T-cell (primary cell): ENCODE data around the gene PTPN12. TPM values are rescaled to one million over a fixed set of nuclear protein-coding genes. Genes with fewer than 3 reads are reported as not detected.
A peak's percentile ranks its signal among the peaks of the same experiment; 100 is the strongest.

Source experiments
- ATAC-seq, 4 experiments: fragments of 200-7000 bp in 3 of 4; fragments of 150-1000 bp in 1 of 4; cut with Tn5 transposase; replicated peaks in 1 of 4; 1 replicate in 3 of 4; 2 replicates in 1 of 4; pipeline ENCODE4 v1.10.0; 2021; ENCODE audit warnings: moderate library complexity in 3 of 4, mild to moderate bottlenecking in 2 of 4, moderate number of reproducible peaks in 1 of 4
- CTCF ChIA-PET, 2 donors: fragments of 300-600 bp; sonication (Branson Sonifier 250); formaldehyde crosslinking; loops; one replicate each; lab custom pipeline; 2022; ENCODE audit warnings: antibody characterized with exemption in 2 of 2; lab: Charles Lee
- POLR2A ChIA-PET, 2 donors: fragments of 300-600 bp; sonication (Branson Sonifier 250); formaldehyde crosslinking; loops; one replicate each; lab custom pipeline; 2022; ENCODE audit warnings: antibody characterized with exemption in 2 of 2; lab: Charles Lee
- DNase-seq, 35 experiments: peaks; one replicate each; pipeline versions ENCODE4 v3.0.0 to v3.0.0-alpha.2; 2013 to 2023
- H3K27ac ChIP-seq: one replicate; pipeline ENCODE4 v1.5.1; 2013; ENCODE audit warnings: low read length
- H3K27me3 ChIP-seq, 2 experiments: replicated peaks in 1 of 2; 1 replicate in 1 of 2; 2 replicates in 1 of 2; pipeline versions ENCODE4 v1.6.1 to v1.7.0; 2013; ENCODE audit warnings: low read length in 1 of 2, mixed read lengths in 1 of 2; ENCODE audit not compliant: control insufficient read depth in 2 of 2, insufficient read depth in 2 of 2; ENCODE audit errors: extremely low read depth in 1 of 2
- H3K36me3 ChIP-seq, 2 donors: 1 replicate in 1 of 2; 2 replicates in 1 of 2; pipeline versions ENCODE4 v1.6.1 to v1.7.0; 2013; ENCODE audit warnings: low read length in 1 of 2; ENCODE audit not compliant: control insufficient read depth in 2 of 2, insufficient read depth in 1 of 2; ENCODE audit errors: extremely low read depth in 1 of 2
- H3K4me1 ChIP-seq, 2 experiments: 1 replicate in 1 of 2; 2 replicates in 1 of 2; pipeline versions ENCODE4 v1.6.1 to v1.7.0; 2013; ENCODE audit warnings: low read length in 2 of 2, mixed read lengths in 1 of 2; ENCODE audit not compliant: insufficient read depth in 2 of 2, control insufficient read depth in 1 of 2; ENCODE audit errors: extremely low read depth in 1 of 2
- H3K4me3 ChIP-seq, 2 donors: 1 replicate in 1 of 2; 2 replicates in 1 of 2; pipeline versions ENCODE4 v1.5.1 to v1.7.0; 2013; ENCODE audit warnings: mild to moderate bottlenecking in 2 of 2, low read length in 1 of 2, moderate library complexity in 1 of 2; ENCODE audit not compliant: control insufficient read depth in 1 of 2; ENCODE audit errors: extremely low read depth in 1 of 2
- H3K9me3 ChIP-seq: 2 replicates; pipeline ENCODE4 v1.7.0; 2013
- H3K27ac Mint-ChIP-seq, 2 donors: one replicate each; pipeline ENCODE4 v1.8.0; 2020 to 2021; ENCODE audit warnings: mild to moderate bottlenecking in 2 of 2, mixed read lengths in 2 of 2
- H3K27me3 Mint-ChIP-seq, 2 donors: one replicate each; pipeline ENCODE4 v1.8.0; 2021 to 2022; ENCODE audit warnings: mixed read lengths in 2 of 2
- H3K36me3 Mint-ChIP-seq: one replicate; pipeline ENCODE4 v1.8.0; 2021; ENCODE audit warnings: mixed read lengths
- H3K4me1 Mint-ChIP-seq, 3 donors: one replicate each; pipeline ENCODE4 v1.8.0; 2020 to 2022; ENCODE audit warnings: mixed read lengths in 3 of 3, mild to moderate bottlenecking in 1 of 3
- H3K4me3 Mint-ChIP-seq, 3 donors: one replicate each; pipeline ENCODE4 v1.8.0; 2020 to 2022; ENCODE audit warnings: mild to moderate bottlenecking in 3 of 3, mixed read lengths in 3 of 3, moderate library complexity in 3 of 3
- H3K9me3 Mint-ChIP-seq, 3 donors: one replicate each; pipeline ENCODE4 v1.8.0; 2020 to 2022; ENCODE audit warnings: mixed read lengths in 3 of 3
- WGBS: methylation state at CpG from one replicate; pipeline ENCODE4 v1.1.5; 2013; ENCODE audit warnings: missing lambda C conversion rate; ENCODE audit not compliant: insufficient coverage; 5-methylcytosine and 5-hydroxymethylcytosine counted together
- total RNA-seq, 35 experiments: library from RNA in 6 of 35; stranded (reverse) in 6 of 35; fragments of 120-200 nt in 1 of 35; gene quantifications; one replicate each; pipeline versions ENCODE4 v1.2.1 to v1.2.4 and lab custom pipeline; 2013 to 2026

Gene PTPN12
- total RNA-seq, 5 donors from 2014 or later (not counting 1 experiment from before 2014, with no cell fraction given): 20.0 to 25.0 (median 21.4) TPM

DNA sequence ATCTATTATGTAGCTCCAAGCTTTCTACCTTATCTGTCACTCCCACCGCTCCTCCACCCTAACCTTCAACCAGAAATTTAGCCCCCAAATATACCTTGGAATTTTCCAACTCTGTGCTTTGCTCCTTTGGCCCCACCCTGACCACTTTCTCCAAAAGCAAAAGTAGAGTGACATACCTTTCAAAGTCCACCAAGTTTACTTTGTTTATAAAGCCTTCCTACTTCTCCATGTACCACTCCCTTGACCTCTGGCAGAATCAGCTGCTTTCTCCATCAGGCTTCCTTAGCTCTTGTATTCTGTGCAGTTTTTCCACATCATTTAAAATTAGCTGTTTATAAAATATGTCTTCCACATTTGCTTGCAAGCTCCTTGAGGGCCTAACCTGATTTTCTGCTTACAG is 118.3 kb downstream of the PTPN12 start:
- H3K4me1 Mint-ChIP-seq: no peaks in the 10 kb centered on the region
- no peak overlapping the region for H3K27ac ChIP-seq
- ChIA-PET POLR2A (no interaction called here), CTCF (interaction anchor here (1.0 to 3.1 kb wide), 3 partner anchors 104 to 369 kb away, joined by 3 to 15 read pairs (median 9); no protein-coding TSS in a partner anchor)
- ATAC-seq (no peak), DNase-seq (no peak)
- no peak overlapping the region for H3K4me3 ChIP-seq
- no peaks in the 10 kb centered on the region for H3K4me1 ChIP-seq
- H3K36me3 Mint-ChIP-seq: no peaks in the 10 kb centered on the region
- no peaks in the 10 kb centered on the region for H3K9me3 ChIP-seq
- peaks cover 0 to 6% of the 10 kb centered on the region in 2 donors for H3K36me3 ChIP-seq
- 92% methylated on average over 1 of the region's 1 CpG for WGBS
- H3K9me3 Mint-ChIP-seq: no peaks in the 10 kb centered on the region
- no peak overlapping the region for H3K27ac Mint-ChIP-seq
- no peaks in the 10 kb centered on the region for H3K27me3 Mint-ChIP-seq
- no peaks in the 10 kb centered on the region for H3K27me3 ChIP-seq
- H3K4me3 Mint-ChIP-seq: no peak overlapping the region

DNA sequence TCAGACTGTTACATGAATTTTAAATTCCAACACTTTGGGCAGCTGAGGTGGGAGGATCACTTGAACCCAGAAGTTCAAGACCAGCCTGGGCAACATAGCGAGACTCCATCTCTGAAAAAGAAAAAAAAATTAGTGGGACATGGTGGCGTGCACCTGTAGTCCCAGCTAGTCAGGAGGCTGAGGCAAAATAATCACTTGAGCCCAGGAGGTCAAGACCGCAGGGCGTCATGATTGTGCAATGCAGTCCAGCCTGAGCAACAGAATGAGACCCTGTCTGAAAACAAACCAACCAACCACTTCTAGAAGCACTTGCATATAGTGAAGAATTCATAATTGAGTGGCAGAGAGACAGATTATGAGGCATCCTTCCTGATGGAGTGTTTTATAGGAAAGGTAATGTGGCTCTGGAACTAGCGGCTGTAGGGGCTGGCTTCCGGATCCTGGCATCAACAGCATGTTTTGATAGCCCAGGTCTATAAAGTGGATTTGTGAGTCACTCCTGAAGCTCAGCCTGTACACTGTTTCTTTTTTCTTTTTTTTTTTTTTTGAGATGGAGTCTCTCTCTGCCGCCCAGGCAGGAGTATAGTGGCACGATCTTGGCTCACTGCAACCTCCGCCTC is 118.9 kb downstream of the PTPN12 start:
- H3K36me3 ChIP-seq: peaks cover 0 to 6% of the 10 kb centered on the region in 2 donors
- WGBS: 93% methylated on average over 2 of the region's 9 CpGs
- H3K4me1 Mint-ChIP-seq: no peaks in the 10 kb centered on the region
- H3K27ac ChIP-seq: no peak overlapping the region
- H3K9me3 ChIP-seq: no peaks in the 10 kb centered on the region
- no peak overlapping the region for H3K27ac Mint-ChIP-seq
- H3K27me3 Mint-ChIP-seq: no peaks in the 10 kb centered on the region
- H3K27me3 ChIP-seq: no peaks in the 10 kb centered on the region
- no peak for DNase-seq
- no peak for ATAC-seq
- no peak overlapping the region for H3K4me3 Mint-ChIP-seq
- no peaks in the 10 kb centered on the region for H3K4me1 ChIP-seq
- no peak overlapping the region for H3K4me3 ChIP-seq
- ChIA-PET CTCF (interaction anchor here (0.7 to 4.8 kb wide), 12 partner anchors 9 to 109 kb away, joined by 3 to 40 read pairs (median 5); no protein-coding TSS in a partner anchor), POLR2A (interaction anchor here in 1 of 2 donors (0.6 kb wide), 1 partner anchor 18 kb away, joined by 4 read pairs; no protein-coding TSS in a partner anchor)
- H3K9me3 Mint-ChIP-seq: no peaks in the 10 kb centered on the region
- H3K36me3 Mint-ChIP-seq: no peaks in the 10 kb centered on the region

- DNase-seq (peak in 8 of 35 experiments; percentile 0 to 65 (median 4)), ATAC-seq (peak; percentile 40 to 60 (median 58))
- H3K27ac ChIP-seq: no peak overlapping the region
- H3K4me1 ChIP-seq: no peaks in the 10 kb centered on the region
- no peak overlapping the region for H3K4me3 ChIP-seq
- H3K9me3 Mint-ChIP-seq: no peaks in the 10 kb centered on the region
- H3K27me3 Mint-ChIP-seq: no peaks in the 10 kb centered on the region
- no peaks in the 10 kb centered on the region for H3K36me3 Mint-ChIP-seq
- WGBS: no CpG with 5 or more reads among the region's 1 CpG
- no peak overlapping the region for H3K27ac Mint-ChIP-seq
- ChIA-PET POLR2A (interaction anchor here in 1 of 2 donors (0.6 kb wide), 1 partner anchor 272 kb away, joined by 3 read pairs; no protein-coding TSS in a partner anchor), CTCF (interaction anchor here (0.6 to 4.8 kb wide), 17 partner anchors 8 to 378 kb away, joined by 3 to 40 read pairs (median 4); partner anchors contain the start of gene RSBN1L (in 1 of the 2))
- no peaks in the 10 kb centered on the region for H3K27me3 ChIP-seq
- H3K4me3 Mint-ChIP-seq: no peak overlapping the region
- H3K36me3 ChIP-seq: peaks cover 0 to 6% of the 10 kb centered on the region in 2 donors
- H3K4me1 Mint-ChIP-seq: no peaks in the 10 kb centered on the region
- no peaks in the 10 kb centered on the region for H3K9me3 ChIP-seq
Measured at GRCh38 chr7:77657427-77658224, 120.5 kb downstream of the PTPN12 start.

DNA sequence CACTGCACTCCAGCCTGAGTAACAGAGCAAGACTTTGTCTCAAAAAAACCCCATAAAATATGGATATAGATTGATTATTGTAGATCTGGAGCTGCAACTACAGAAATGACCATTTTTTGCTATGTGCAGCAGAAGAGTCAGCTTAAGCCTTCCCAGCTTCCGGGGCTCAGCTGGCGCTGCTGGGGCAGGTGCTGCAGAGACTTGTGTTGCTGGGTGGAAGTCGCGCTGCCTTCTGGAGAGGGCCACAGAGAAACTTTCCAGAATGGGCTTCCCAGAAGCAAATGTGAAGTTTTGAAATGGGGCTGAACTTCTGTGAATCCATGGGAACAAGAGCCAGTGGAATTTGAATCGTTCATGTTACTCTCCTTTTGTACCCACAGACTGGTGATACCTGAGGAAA is 121.8 kb downstream of the PTPN12 start:
- Histone ChIP-seq H3K4me1 (no peaks in the 10 kb centered on the region), H3K4me3 (no peak overlapping the region), H3K36me3 (peaks cover 0 to 6% of the 10 kb centered on the region in 2 donors), H3K27me3 (no peaks in the 10 kb centered on the region), H3K9me3 (no peaks in the 10 kb centered on the region), H3K27ac (no peak overlapping the region)
- no peak overlapping the region for H3K4me3 Mint-ChIP-seq
- ATAC-seq (no peak), DNase-seq (no peak)
- ChIA-PET POLR2A (interaction anchor here (0.6 to 0.7 kb wide), 4 partner anchors 40 to 231 kb away, joined by 3 to 6 read pairs (median 5); no protein-coding TSS in a partner anchor), CTCF (interaction anchor here (0.6 to 4.8 kb wide), 15 partner anchors 9 to 602 kb away, joined by 3 to 40 read pairs (median 4); partner anchors contain the start of gene RSBN1L (in 1 of the 2))
- H3K9me3 Mint-ChIP-seq: no peaks in the 10 kb centered on the region
- H3K27me3 Mint-ChIP-seq: no peaks in the 10 kb centered on the region
- H3K27ac Mint-ChIP-seq: no peak overlapping the region
- no peaks in the 10 kb centered on the region for H3K36me3 Mint-ChIP-seq
- H3K4me1 Mint-ChIP-seq: no peaks in the 10 kb centered on the region
- WGBS: 100% methylated on average over 2 of the region's 5 CpGs

GRCh38 chr7:77661816-77662215 is 124.7 kb downstream of the PTPN12 start:
- POLR2A ChIA-PET: interaction anchor here in 1 of 2 donors (0.7 kb wide), 1 partner anchor 1620 kb away, joined by 3 read pairs; no protein-coding TSS in a partner anchor
- H3K9me3 ChIP-seq: no peaks in the 10 kb centered on the region
- H3K27me3 ChIP-seq: no peaks in the 10 kb centered on the region
- WGBS: 87% methylated on average over 4 of the region's 5 CpGs
- no peak overlapping the region for H3K4me3 Mint-ChIP-seq
- no peak overlapping the region for H3K27ac ChIP-seq
- no peak overlapping the region for H3K27ac Mint-ChIP-seq
- no peak for DNase-seq
- no peaks in the 10 kb centered on the region for H3K36me3 ChIP-seq
- H3K4me1 Mint-ChIP-seq: no peaks in the 10 kb centered on the region
- H3K4me1 ChIP-seq: no peaks in the 10 kb centered on the region
- H3K9me3 Mint-ChIP-seq: no peaks in the 10 kb centered on the region
- ATAC-seq: no peak
- H3K4me3 ChIP-seq: no peak overlapping the region
- no peaks in the 10 kb centered on the region for H3K36me3 Mint-ChIP-seq
- no peaks in the 10 kb centered on the region for H3K27me3 Mint-ChIP-seq
- CTCF ChIA-PET: interaction anchor here (0.6 to 2.4 kb wide), 2 partner anchors 10 to 227 kb away, joined by 3 to 9 read pairs; no protein-coding TSS in a partner anchor

- H3K27me3 Mint-ChIP-seq: no peaks in the 10 kb centered on the region
- no peaks in the 10 kb centered on the region for H3K9me3 Mint-ChIP-seq
- no peaks in the 10 kb centered on the region for H3K36me3 ChIP-seq
- no peak overlapping the region for H3K27ac Mint-ChIP-seq
- 75% methylated on average over 2 of the region's 2 CpGs for WGBS
- no peaks in the 10 kb centered on the region for H3K9me3 ChIP-seq
- no peak overlapping the region for H3K4me3 Mint-ChIP-seq
- DNase-seq (no peak), ATAC-seq (no peak)
- H3K27me3 ChIP-seq: no peaks in the 10 kb centered on the region
- H3K4me1 Mint-ChIP-seq: no peaks in the 10 kb centered on the region
- ChIA-PET POLR2A (no interaction called here), CTCF (no interaction called here)
- no peak overlapping the region for H3K27ac ChIP-seq
- no peaks in the 10 kb centered on the region for H3K36me3 Mint-ChIP-seq
- no peak overlapping the region for H3K4me3 ChIP-seq
- no peaks in the 10 kb centered on the region for H3K4me1 ChIP-seq
Measured at GRCh38 chr7:77662869-77663268, 125.8 kb downstream of the PTPN12 start.
